Measurements from ENCODE around the gene METTL21A.

The METTL21A gene

DNA sequence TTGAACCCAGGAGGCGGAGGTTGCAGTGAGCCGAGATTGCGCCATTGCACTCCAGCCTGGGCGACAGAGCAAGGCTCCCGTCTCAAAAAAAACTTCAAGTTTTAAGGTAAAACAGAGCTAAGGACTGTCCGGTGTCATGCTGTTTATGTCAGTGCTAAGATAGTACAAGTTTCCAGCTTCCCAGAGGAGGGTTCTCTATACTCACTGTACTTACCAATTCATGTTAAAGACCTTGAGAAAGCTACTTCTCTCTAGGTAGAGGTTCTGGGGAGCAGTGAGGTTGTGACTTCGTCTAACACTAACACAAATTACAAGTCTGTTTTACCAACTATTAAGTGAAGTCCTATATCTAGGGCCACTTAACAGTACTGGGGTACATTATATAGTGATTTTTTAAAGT lies 18.8 kb downstream of the METTL21A start:
- Mint-ChIP-seq H3K36me3 (ENCODE audit: low read depth) (peaks cover 16% of the 10 kb centered on the region), H3K27me3 (ENCODE audit: low read depth) (no peaks in the 10 kb centered on the region), H3K9me3 (no peaks in the 10 kb centered on the region), H3K4me1 (ENCODE audit: low read depth) (peaks cover 11% of the 10 kb centered on the region), H3K4me3 (no peak overlapping the region), H3K27ac (no peak overlapping the region)

DNA sequence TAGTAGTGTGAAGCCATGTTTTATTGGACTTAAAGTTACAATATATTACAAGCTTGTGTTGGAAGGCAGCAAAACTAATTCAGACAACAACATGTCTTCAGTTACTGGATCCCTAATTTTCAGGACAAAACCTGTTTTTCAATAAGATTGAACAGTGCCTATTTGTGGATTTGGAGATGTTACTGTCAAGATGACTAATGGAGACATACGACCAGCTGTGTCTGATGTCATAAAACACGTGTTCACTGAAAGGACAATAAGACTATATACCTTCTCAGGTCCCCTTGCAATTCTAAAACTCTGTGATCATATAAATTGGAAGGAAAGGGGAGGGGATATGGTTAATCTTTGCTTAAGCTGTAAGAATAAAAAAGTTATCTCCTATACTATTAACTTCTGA lies 21.7 kb downstream of the METTL21A start:
- Mint-ChIP-seq H3K4me1 (ENCODE audit: low read depth) (peaks cover 11% of the 10 kb centered on the region), H3K9me3 (no peaks in the 10 kb centered on the region), H3K4me3 (no peak overlapping the region), H3K27me3 (ENCODE audit: low read depth) (no peaks in the 10 kb centered on the region), H3K36me3 (ENCODE audit: low read depth) (peaks cover 14% of the 10 kb centered on the region), H3K27ac (no peak overlapping the region)

DNA sequence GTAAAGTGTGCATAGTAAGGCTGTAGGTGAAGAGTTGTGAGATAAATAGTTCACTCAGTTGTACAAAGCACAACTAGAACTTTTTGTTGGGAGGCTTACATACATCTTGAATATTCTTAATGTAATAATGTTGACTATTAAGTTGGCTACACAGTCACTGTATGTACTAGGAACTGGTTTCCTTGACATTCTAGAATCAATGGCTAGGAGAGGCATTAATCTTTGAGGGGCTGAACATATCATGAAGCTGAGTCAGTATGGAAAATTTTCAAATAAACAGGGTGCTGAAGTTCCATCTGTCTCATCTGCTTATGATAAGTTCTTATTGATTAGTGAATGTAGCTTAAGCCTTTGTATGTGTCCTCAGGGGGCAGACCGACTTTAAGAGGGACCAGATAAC lies 23.4 kb downstream of the METTL21A start:
- H3K9me3 Mint-ChIP-seq = no peaks in the 10 kb centered on the region
- H3K36me3 Mint-ChIP-seq (ENCODE audit: low read depth) = peaks cover 18% of the 10 kb centered on the region
- no peak overlapping the region for H3K27ac Mint-ChIP-seq
- H3K4me1 Mint-ChIP-seq (ENCODE audit: low read depth) = peaks cover 11% of the 10 kb centered on the region
- H3K4me3 Mint-ChIP-seq = no peak overlapping the region
- H3K27me3 Mint-ChIP-seq (ENCODE audit: low read depth) = no peaks in the 10 kb centered on the region

DNA sequence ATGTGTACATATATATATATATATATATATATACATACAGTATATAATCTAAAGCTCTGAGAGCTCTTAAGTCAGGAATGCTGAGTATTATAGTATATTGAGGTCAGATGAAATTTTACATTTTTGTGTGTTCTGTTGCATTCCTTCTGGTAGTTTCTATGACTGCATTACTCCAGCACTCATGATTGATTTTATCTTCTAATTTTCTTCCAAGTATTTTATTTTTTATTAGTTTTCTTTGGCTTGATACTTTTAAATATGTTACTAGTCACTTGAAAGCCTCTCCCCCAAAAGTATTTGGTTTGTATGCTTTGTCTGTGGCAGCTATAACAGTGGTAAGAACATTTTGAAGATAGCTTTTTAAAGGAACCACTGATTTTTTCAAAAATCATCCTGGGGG lies 25.0 kb downstream of the METTL21A start:
- Mint-ChIP-seq H3K27me3 (ENCODE audit: low read depth) (no peaks in the 10 kb centered on the region), H3K9me3 (no peaks in the 10 kb centered on the region), H3K4me3 (no peak overlapping the region), H3K27ac (no peak overlapping the region), H3K4me1 (ENCODE audit: low read depth) (peaks cover 11% of the 10 kb centered on the region), H3K36me3 (ENCODE audit: low read depth) (peaks cover 18% of the 10 kb centered on the region)

DNA sequence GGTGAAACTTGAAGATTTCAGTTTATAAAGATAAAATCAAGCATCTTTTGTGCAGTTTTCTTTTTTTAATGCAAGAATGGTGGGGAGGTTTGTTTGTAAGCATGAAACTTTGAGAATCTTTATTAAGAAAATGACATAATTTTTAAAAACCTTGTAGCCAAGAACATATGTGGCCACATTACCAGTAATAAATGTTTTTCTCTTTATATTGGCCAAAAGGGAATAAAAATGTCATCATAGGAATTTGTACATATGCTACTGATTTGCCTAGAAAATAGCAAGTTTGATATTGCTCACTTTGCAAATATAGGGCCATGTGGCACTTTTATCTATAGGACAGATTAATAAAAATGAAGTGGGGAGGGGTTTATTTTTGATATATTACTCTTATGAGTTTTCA lies 25.6 kb downstream of the METTL21A start:
- Mint-ChIP-seq H3K27me3 (ENCODE audit: low read depth) (no peaks in the 10 kb centered on the region), H3K9me3 (no peaks in the 10 kb centered on the region)

DNA sequence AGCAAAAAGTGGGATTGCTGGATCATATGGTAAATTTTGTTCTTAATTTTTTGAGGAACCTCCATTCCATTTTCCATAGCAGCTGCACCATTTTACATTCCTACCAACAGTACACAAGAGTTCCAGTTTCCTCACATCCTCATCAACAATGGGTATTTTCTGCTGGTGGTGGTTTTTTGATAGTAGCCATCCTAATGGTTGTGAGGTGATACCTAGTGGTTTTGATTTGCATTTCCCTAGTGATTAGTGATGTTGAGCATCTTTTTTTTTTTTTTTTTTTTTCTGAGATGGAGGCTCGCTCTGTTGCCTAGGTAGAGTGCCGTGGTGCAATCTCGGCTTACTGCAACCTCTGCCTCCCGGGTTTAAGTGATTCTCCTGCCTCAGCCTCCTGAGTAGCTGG lies 30.5 kb downstream of the METTL21A start:
- Mint-ChIP-seq H3K9me3 (peaks cover 15% of the 10 kb centered on the region), H3K36me3 (ENCODE audit: low read depth) (peaks cover 46% of the 10 kb centered on the region), H3K27ac (no peak overlapping the region), H3K4me3 (no peak overlapping the region), H3K27me3 (ENCODE audit: low read depth) (no peaks in the 10 kb centered on the region), H3K4me1 (ENCODE audit: low read depth) (peaks cover 6% of the 10 kb centered on the region)

More for the DNA sequence above, 25.6 kb downstream of the METTL21A start:
- peaks cover 9% of the 10 kb centered on the region for H3K4me1 Mint-ChIP-seq (ENCODE audit: low read depth)
- H3K4me3 Mint-ChIP-seq = no peak overlapping the region
- peaks cover 18% of the 10 kb centered on the region for H3K36me3 Mint-ChIP-seq (ENCODE audit: low read depth)
- H3K27ac Mint-ChIP-seq = no peak overlapping the region

DNA sequence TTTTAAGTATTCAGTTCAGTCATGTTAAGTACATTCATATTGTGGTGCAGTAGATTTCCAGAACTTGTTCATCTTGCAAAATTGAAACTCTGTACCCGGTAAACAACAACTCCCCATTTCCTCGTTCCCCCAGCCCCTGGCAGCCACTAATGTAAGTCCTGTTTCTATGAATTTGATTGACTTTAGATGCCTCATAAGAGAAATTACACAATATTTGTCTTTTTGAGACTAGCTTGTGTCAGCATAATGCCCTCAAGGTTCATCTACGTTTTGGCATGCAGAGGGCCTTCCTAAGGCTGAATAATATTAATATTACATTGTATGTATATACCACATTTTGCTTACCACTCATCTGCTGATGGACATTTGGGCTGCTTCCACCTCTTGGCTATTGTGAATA lies 30.9 kb downstream of the METTL21A start:
- Mint-ChIP-seq H3K27ac (no peak overlapping the region), H3K4me1 (ENCODE audit: low read depth) (peaks cover 9% of the 10 kb centered on the region), H3K27me3 (ENCODE audit: low read depth) (no peaks in the 10 kb centered on the region), H3K9me3 (peaks cover 17% of the 10 kb centered on the region), H3K36me3 (ENCODE audit: low read depth) (peaks cover 51% of the 10 kb centered on the region), H3K4me3 (no peak overlapping the region)

DNA sequence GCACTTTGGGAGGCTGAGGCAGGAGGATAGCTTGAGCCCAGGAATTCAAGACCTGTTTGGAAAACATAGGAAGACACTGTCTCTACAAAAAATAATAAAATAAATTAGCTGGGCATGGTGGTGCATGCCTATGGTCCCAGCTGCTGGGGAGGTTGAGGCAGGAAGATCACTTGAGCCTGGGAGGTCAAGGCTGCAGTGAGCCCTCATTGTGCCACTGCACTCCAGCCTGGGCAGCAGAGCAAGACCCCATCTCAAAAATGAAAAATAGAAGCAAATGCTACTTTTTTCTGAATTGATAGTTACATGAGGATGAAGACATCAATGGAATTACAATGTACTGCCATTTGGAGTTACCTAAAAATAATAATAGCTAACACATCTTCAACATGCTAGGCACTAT lies 31.9 kb downstream of the METTL21A start:
- Mint-ChIP-seq H3K4me1 (ENCODE audit: low read depth) (peaks cover 15% of the 10 kb centered on the region), H3K27me3 (ENCODE audit: low read depth) (no peaks in the 10 kb centered on the region), H3K4me3 (no peak overlapping the region), H3K9me3 (peaks cover 21% of the 10 kb centered on the region), H3K27ac (no peak overlapping the region), H3K36me3 (ENCODE audit: low read depth) (peaks cover 61% of the 10 kb centered on the region)

DNA sequence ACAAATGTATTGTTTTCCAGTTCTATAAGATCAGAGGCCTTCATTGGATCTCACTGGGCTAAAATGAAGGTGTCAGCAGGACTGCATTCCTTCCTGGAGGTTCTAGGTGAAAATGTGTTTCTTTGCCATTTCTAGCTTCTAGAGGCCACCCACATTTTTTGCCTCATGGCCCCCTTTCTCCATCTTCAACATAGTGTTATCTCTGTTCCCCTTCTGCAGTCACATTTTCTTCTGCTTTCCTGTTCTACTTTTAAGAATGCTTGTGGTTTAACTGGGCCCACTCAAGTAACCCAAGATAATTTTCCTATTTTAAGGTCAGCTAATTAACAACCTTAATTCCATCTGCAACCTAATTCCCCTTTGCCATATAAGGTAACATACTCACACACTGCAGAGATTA lies 36.1 kb downstream of the METTL21A start:
- H3K4me3 Mint-ChIP-seq = no peak overlapping the region
- no peak overlapping the region for H3K27ac Mint-ChIP-seq
- H3K36me3 Mint-ChIP-seq (ENCODE audit: low read depth) = peaks cover 79% of the 10 kb centered on the region
- peaks cover 12% of the 10 kb centered on the region for H3K4me1 Mint-ChIP-seq (ENCODE audit: low read depth)
- H3K27me3 Mint-ChIP-seq (ENCODE audit: low read depth) = no peaks in the 10 kb centered on the region
- peaks cover 21% of the 10 kb centered on the region for H3K9me3 Mint-ChIP-seq

DNA sequence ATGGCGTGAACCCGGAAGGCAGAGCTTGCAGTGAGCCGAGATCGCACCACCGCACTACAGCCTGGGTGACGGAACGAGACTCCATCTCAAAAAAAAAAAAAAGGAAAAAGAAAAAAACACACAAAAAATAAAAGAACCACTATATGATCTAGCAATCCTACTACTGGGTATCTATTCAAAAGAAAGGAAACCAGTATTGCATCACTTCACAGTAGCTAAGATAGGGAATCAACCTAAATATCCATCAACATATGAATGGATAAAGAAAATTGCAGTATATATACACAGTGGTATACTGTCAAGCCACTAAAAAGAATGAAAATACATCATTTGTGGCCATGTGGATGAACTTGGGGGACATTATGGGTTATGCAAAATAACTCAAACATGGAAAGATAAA lies 37.9 kb downstream of the METTL21A start:
- Mint-ChIP-seq H3K27me3 (ENCODE audit: low read depth) (no peaks in the 10 kb centered on the region), H3K9me3 (peaks cover 18% of the 10 kb centered on the region), H3K4me1 (ENCODE audit: low read depth) (peaks cover 8% of the 10 kb centered on the region), H3K4me3 (no peak overlapping the region), H3K36me3 (ENCODE audit: low read depth) (peaks cover 79% of the 10 kb centered on the region), H3K27ac (no peak overlapping the region)

DNA sequence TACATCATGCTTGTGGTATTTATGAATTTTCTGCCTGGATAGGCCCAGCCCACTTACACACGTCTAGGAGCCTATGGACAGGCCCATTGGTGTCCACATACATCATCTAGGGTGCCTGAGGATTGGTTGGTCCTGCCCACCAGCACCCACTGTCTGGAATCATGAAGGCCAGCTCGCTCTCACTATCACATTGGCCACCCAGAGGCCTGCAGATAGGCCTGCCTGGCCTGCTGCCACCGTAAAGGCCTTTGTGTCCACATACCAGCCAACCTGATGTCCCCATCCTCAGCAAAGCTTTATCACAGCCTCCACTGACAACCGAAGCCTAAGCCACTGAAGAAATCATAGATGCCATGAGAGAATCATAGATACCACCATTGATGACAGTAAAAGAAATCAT lies 40.2 kb downstream of the METTL21A start:
- H3K9me3 Mint-ChIP-seq = peaks cover 6% of the 10 kb centered on the region
- no peak overlapping the region for H3K4me3 Mint-ChIP-seq
- peaks cover 73% of the 10 kb centered on the region for H3K36me3 Mint-ChIP-seq (ENCODE audit: low read depth)
- H3K4me1 Mint-ChIP-seq (ENCODE audit: low read depth) = peaks cover 13% of the 10 kb centered on the region
- H3K27ac Mint-ChIP-seq = no peak overlapping the region
- no peaks in the 10 kb centered on the region for H3K27me3 Mint-ChIP-seq (ENCODE audit: low read depth)

DNA sequence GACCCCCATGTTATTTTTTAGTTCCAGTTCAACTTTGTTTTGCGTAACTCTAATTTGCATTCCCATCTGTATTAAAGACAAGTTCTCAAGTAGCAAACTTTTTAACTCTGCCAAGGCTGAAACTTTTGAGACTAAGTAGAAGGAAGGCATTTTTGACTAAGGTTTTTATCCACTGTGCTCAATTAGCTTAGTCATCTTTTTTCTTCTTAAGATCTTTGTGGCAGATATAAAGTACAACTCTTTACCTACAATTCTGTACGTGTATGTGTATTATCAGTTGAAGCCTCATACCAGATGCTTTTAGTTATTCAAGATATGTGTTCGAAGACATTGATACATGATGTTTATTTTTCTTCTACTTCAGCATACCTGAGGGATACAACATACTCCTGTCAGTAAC lies 53.8 kb downstream of the METTL21A start:
- H3K9me3 Mint-ChIP-seq = no peaks in the 10 kb centered on the region
- H3K36me3 Mint-ChIP-seq (ENCODE audit: low read depth) = peaks cover 52% of the 10 kb centered on the region
- no peak overlapping the region for H3K27ac Mint-ChIP-seq
- H3K27me3 Mint-ChIP-seq (ENCODE audit: low read depth) = no peaks in the 10 kb centered on the region
- H3K4me3 Mint-ChIP-seq = no peak overlapping the region
- peaks cover 4% of the 10 kb centered on the region for H3K4me1 Mint-ChIP-seq (ENCODE audit: low read depth)

DNA sequence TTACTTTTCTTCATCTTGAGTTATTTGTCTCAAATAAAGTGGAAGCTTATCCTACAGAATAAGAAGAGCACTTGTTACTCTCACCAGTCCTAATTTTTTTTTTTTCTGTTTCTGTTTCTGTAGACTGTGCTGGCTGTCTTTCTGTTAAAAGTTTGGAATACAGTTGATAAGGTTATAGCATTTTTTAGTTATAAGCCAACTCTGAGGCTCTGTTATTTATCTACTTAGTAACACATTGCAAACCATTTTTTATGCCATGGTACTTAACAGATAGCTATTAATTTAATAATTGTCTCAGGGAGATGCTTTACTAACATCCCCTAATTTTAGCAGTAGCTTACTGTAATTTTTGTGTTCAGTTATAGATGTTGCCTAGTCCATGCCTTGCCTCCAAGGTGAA lies 57.5 kb downstream of the METTL21A start:
- H3K36me3 Mint-ChIP-seq (ENCODE audit: low read depth) = peaks cover 51% of the 10 kb centered on the region
- no peaks in the 10 kb centered on the region for H3K9me3 Mint-ChIP-seq
- no peak overlapping the region for H3K27ac Mint-ChIP-seq
- H3K4me1 Mint-ChIP-seq (ENCODE audit: low read depth) = peaks cover 9% of the 10 kb centered on the region
- H3K27me3 Mint-ChIP-seq (ENCODE audit: low read depth) = no peaks in the 10 kb centered on the region
- H3K4me3 Mint-ChIP-seq = no peak overlapping the region

DNA sequence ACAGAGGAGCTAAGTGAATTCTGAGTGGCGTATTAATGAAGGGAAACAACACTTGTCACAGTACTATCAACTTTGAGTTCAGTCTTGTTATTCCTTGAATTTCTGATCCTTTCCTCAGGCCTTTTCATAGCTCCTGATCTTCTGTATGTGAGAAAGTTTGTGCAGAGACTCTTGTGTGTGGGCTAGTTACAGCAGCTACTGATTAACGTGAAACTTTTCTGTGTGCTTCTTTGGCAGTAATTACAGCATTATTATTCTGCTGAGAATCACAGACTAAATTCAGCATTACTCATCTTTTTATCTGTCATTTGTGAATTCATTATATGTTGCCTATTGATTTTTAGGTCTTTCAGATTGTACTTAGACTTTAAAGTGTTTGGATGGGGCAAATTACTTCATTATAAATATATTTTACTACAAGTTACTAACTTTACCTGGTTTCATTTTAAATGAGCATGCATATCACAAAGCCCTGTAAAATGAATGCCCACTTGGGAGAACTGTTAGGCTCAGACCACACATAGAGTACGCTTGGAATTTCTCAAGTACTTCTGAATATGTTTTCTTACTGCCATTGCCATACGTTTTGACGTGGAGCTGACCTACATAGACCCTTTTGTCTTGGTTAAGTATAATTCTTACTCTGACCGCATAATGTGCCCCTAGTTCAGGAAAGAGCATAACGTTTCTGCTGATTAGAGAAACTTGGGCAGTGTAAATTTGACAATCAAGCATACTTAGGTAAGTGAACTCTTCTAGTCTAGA lies 59.3 kb downstream of the METTL21A start:
- Mint-ChIP-seq H3K4me3 (no peak overlapping the region), H3K27ac (no peak overlapping the region), H3K9me3 (no peaks in the 10 kb centered on the region), H3K27me3 (ENCODE audit: low read depth) (no peaks in the 10 kb centered on the region), H3K36me3 (ENCODE audit: low read depth) (peaks cover 52% of the 10 kb centered on the region), H3K4me1 (ENCODE audit: low read depth) (peaks cover 9% of the 10 kb centered on the region)

Data from T-helper 1 cell treated with Interleukin-12 subunit alpha and Interleukin-12 subunit beta and Interleukin-4 antibody, amounts not matched to agents 30 μg/mL and 1 μg/mL, for 36 hours (primary cell).